H9 (cell line): ENCODE measurements around the gene ULK4. TPM values are rescaled to one million over a fixed set of nuclear protein-coding genes. Genes with fewer than 3 reads are reported as not detected.

Experiments
- DNase-seq: peaks from one replicate; pipeline ENCODE4 v3.0.0-alpha.2; 2017
- H2AFZ ChIP-seq: one replicate; pipeline ENCODE4 v1.6.1; 2013; ENCODE audit warnings: mild to moderate bottlenecking, low read length, control low read depth, moderate library complexity
- H2AK5ac ChIP-seq: 2 replicates; pipeline ENCODE4 v1.6.1; 2013; ENCODE audit warnings: low read length, control low read depth, mixed read lengths; ENCODE audit not compliant: insufficient read length
- H2BK120ac ChIP-seq: one replicate; pipeline ENCODE4 v1.6.1; 2013; ENCODE audit warnings: low read depth, mild to moderate bottlenecking, low read length, control low read depth, inconsistent platforms; ENCODE audit not compliant: poor library complexity, severe bottlenecking
- H2BK12ac ChIP-seq: 2 replicates; pipeline ENCODE4 v1.6.1; 2013; ENCODE audit warnings: low read length, control low read depth, mixed read lengths, low read depth; ENCODE audit not compliant: insufficient read length
- H2BK15ac ChIP-seq: 2 replicates; pipeline ENCODE4 v1.6.1; 2013; ENCODE audit warnings: low read depth, low read length, control low read depth
- H2BK20ac ChIP-seq: one replicate; pipeline ENCODE4 v1.6.1; 2013; ENCODE audit warnings: low read depth, mild to moderate bottlenecking, low read length, control low read depth, inconsistent platforms; ENCODE audit not compliant: poor library complexity, severe bottlenecking
- H2BK5ac ChIP-seq: 2 replicates; pipeline ENCODE4 v1.6.1; 2013; ENCODE audit warnings: low read length, control low read depth, mixed read lengths; ENCODE audit not compliant: insufficient read length
- H3K14ac ChIP-seq: 2 replicates; pipeline ENCODE4 v1.6.1; 2013; ENCODE audit warnings: low read length, control low read depth; ENCODE audit not compliant: insufficient read depth
- H3K18ac ChIP-seq: 2 replicates; pipeline ENCODE4 v1.6.1; 2013; ENCODE audit warnings: low read depth, mild to moderate bottlenecking, mixed read lengths, low read length, control low read depth; ENCODE audit not compliant: insufficient read length
- H3K23ac ChIP-seq: 2 replicates; pipeline ENCODE4 v1.6.1; 2013; ENCODE audit warnings: low read length, control low read depth, mixed read lengths, low read depth; ENCODE audit not compliant: insufficient read length
- H3K23me2 ChIP-seq: 2 replicates; pipeline ENCODE4 v1.6.1; 2013; ENCODE audit warnings: low read depth, mild to moderate bottlenecking, mixed read lengths, low read length, control low read depth; ENCODE audit not compliant: insufficient read length, poor library complexity, severe bottlenecking
- H3K27ac ChIP-seq: 2 replicates; pipeline ENCODE4 v1.5.1; 2013; ENCODE audit warnings: low read length, control low read depth, mixed read lengths, low read depth; ENCODE audit not compliant: insufficient read length
- H3K27me3 ChIP-seq: 2 replicates; pipeline ENCODE4 v1.6.1; 2013; ENCODE audit warnings: low read length, control low read depth, inconsistent platforms; ENCODE audit not compliant: insufficient read depth
- H3K4ac ChIP-seq: 2 replicates; pipeline ENCODE4 v1.6.1; 2013; ENCODE audit warnings: low read depth, mild to moderate bottlenecking, control low read depth, inconsistent platforms, low read length, moderate library complexity
- H3K4me1 ChIP-seq: 2 replicates; pipeline ENCODE4 v1.6.1; 2013; ENCODE audit warnings: low read length, control low read depth, inconsistent platforms; ENCODE audit not compliant: insufficient read depth
- H3K4me2 ChIP-seq: 2 replicates; pipeline ENCODE4 v1.6.1; 2013; ENCODE audit warnings: low read length, control low read depth, mixed read lengths; ENCODE audit not compliant: insufficient read length, insufficient read depth
- H3K56ac ChIP-seq: 2 replicates; pipeline ENCODE4 v1.6.1; 2013; ENCODE audit warnings: low read depth, mild to moderate bottlenecking, mixed read lengths, low read length, control low read depth; ENCODE audit not compliant: insufficient read length
- H3K79me1 ChIP-seq: 2 replicates; pipeline ENCODE4 v1.6.1; 2013; ENCODE audit warnings: low read depth, mild to moderate bottlenecking, moderate library complexity, low read length, control low read depth, inconsistent platforms; ENCODE audit not compliant: insufficient read depth, poor library complexity, severe bottlenecking
- H3K79me2 ChIP-seq: 2 replicates; pipeline ENCODE4 v1.6.1; 2013; ENCODE audit warnings: low read length, control low read depth, inconsistent platforms; ENCODE audit not compliant: insufficient read depth
- H3K9ac ChIP-seq: 2 replicates; pipeline ENCODE4 v1.6.1; 2013; ENCODE audit warnings: low read length, control low read depth, mixed read lengths; ENCODE audit not compliant: insufficient read length; ENCODE audit errors: extremely low read depth
- H3K9me3 ChIP-seq: one replicate; pipeline ENCODE4 v1.6.1; 2013; ENCODE audit warnings: low read depth, low read length, inconsistent platforms; ENCODE audit not compliant: control insufficient read depth
- H3T11ph ChIP-seq: one replicate; pipeline ENCODE4 v1.6.1; 2013; ENCODE audit warnings: mild to moderate bottlenecking, low read length, control low read depth, inconsistent platforms
- H4K20me1 ChIP-seq: one replicate; pipeline ENCODE4 v1.6.1; 2013; ENCODE audit not compliant: control insufficient read depth, insufficient read length, insufficient read depth
- H4K5ac ChIP-seq: 2 replicates; pipeline ENCODE4 v1.6.1; 2013; ENCODE audit warnings: low read depth, mild to moderate bottlenecking, mixed read lengths, low read length, control low read depth; ENCODE audit not compliant: insufficient read length
- H4K8ac ChIP-seq: replicated peaks from 2 replicates; pipeline ENCODE4 v1.6.1; 2013; ENCODE audit warnings: low read length, control low read depth, mixed read lengths, low read depth; ENCODE audit not compliant: insufficient read length
- H4K91ac ChIP-seq: 2 replicates; pipeline ENCODE4 v1.6.1; 2013; ENCODE audit warnings: low read depth, mild to moderate bottlenecking, moderate library complexity, mixed read lengths, low read length, control low read depth; ENCODE audit not compliant: insufficient read length
- H3K27ac Mint-ChIP-seq, 3 experiments: 2 replicates in 2 of 3; 3 replicates in 1 of 3; pipeline ENCODE4 v1.8.0; 2020 to 2021; ENCODE audit warnings: mixed read lengths in 3 of 3, mild to moderate bottlenecking in 1 of 3, moderate library complexity in 1 of 3
- H3K27me3 Mint-ChIP-seq: 2 replicates; pipeline ENCODE4 v1.8.0; 2021; ENCODE audit warnings: low read depth, mild to moderate bottlenecking, moderate library complexity, mixed read lengths
- H3K36me3 Mint-ChIP-seq, 3 experiments: 2 replicates in 2 of 3; 3 replicates in 1 of 3; pipeline ENCODE4 v1.8.0; 2020 to 2021; ENCODE audit warnings: low read depth in 3 of 3, mixed read lengths in 3 of 3; ENCODE audit not compliant: insufficient read depth in 1 of 3
- H3K4me1 Mint-ChIP-seq, 2 experiments: 2 replicates each; pipeline ENCODE4 v1.8.0; 2020; ENCODE audit warnings: mixed read lengths in 2 of 2
- H3K4me3 Mint-ChIP-seq, 2 experiments: 2 replicates in 1 of 2; 3 replicates in 1 of 2; pipeline ENCODE4 v1.8.0; 2020 to 2021; ENCODE audit warnings: mild to moderate bottlenecking in 2 of 2, mixed read lengths in 2 of 2, moderate library complexity in 1 of 2
- H3K9me3 Mint-ChIP-seq, 2 experiments: 2 replicates in 1 of 2; 3 replicates in 1 of 2; pipeline ENCODE4 v1.8.0; 2020; ENCODE audit warnings: mild to moderate bottlenecking in 2 of 2, mixed read lengths in 2 of 2, moderate library complexity in 1 of 2
- WGBS: extraction: QIAGEN DNeasy Blood & Tissue Kit; methylation state at CpG from one replicate; pipeline ENCODE4 v1.1.7; 2013; ENCODE audit warnings: missing lambda C conversion rate, low lambda C conversion rate, mixed read lengths; ENCODE audit not compliant: insufficient read length; ENCODE audit errors: extremely low coverage; 5-methylcytosine and 5-hydroxymethylcytosine counted together
- total RNA-seq: library from RNA; stranded (reverse); gene quantifications from 2 replicates; pipeline ENCODE4 v1.2.1, GENCODE V29; 2021
- TF ChIP-seq, protein P1 (sequence below): fragments of 200-600 bp; sonication (generic); conservative IDR thresholded peaks from 3 replicates; pipeline ENCODE4 v1.8.0; 2021; ENCODE audit warnings: antibody characterized with exemption, mild to moderate bottlenecking

ULK4 gene
- total RNA-seq, 1 experiment from 2014 or later = 12.9 TPM

DNA sequence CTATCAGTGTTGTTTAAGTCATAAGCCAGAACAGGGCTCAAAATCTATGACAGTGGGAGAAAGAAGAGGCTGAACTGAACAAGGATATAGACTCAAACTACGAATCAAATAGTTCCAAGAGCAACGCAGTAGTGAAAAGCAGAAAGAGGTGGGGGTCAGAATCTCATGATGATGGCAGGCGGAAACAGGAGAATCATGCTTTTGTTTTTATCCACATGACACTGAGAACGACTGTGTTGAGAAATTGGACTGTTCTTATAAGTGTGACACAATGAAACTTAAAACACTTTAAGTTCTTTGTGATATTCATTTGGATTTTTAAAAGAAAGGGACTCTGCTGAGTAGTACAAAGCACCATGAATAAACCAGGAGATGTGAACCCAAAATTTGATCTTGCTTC lies 309.4 kb downstream of the ULK4 start:
- Histone ChIP-seq H3K4me1 (no peaks in the 10 kb centered on the region; the same call in 1 of the 2 replicates), H3T11ph (no peak overlapping the region), H4K5ac (no peak overlapping the region), H3K9me3 (peaks cover 10% of the 10 kb centered on the region), H2AFZ (no peak overlapping the region), H3K9ac (no peak overlapping the region), H3K79me2 (no peaks in the 10 kb centered on the region; the same call in 1 of the 2 replicates), H3K4me2 (no peak overlapping the region), H3K27ac (no peak overlapping the region), H3K27me3 (no peaks in the 10 kb centered on the region), H3K18ac (no peak overlapping the region), H4K8ac (no peak overlapping the region), H2BK12ac (no peak overlapping the region), H2AK5ac (no peak overlapping the region), H3K79me1 (no peaks in the 10 kb centered on the region), H3K14ac (no peak overlapping the region), H2BK20ac (no peak overlapping the region), H3K23me2 (no peaks in the 10 kb centered on the region), H2BK15ac (no peak overlapping the region), H3K56ac (no peak overlapping the region), H4K91ac (no peak overlapping the region), H2BK120ac (no peak overlapping the region), H2BK5ac (no peak overlapping the region), H4K20me1 (no peaks in the 10 kb centered on the region), H3K4ac (no peak overlapping the region), H3K23ac (no peak overlapping the region)
- H3K27ac Mint-ChIP-seq = no peak overlapping the region
- peaks cover 23% of the 10 kb centered on the region in 2 experiments for H3K4me1 Mint-ChIP-seq
- H3K9me3 Mint-ChIP-seq = peaks cover 27 to 28% of the 10 kb centered on the region in 2 experiments
- DNase-seq = no peak
- H3K36me3 Mint-ChIP-seq = peaks cover 12 to 30% (median 19%) of the 10 kb centered on the region in 3 experiments
- H3K4me3 Mint-ChIP-seq = no peak overlapping the region
- TF ChIP-seq, protein P1, sequence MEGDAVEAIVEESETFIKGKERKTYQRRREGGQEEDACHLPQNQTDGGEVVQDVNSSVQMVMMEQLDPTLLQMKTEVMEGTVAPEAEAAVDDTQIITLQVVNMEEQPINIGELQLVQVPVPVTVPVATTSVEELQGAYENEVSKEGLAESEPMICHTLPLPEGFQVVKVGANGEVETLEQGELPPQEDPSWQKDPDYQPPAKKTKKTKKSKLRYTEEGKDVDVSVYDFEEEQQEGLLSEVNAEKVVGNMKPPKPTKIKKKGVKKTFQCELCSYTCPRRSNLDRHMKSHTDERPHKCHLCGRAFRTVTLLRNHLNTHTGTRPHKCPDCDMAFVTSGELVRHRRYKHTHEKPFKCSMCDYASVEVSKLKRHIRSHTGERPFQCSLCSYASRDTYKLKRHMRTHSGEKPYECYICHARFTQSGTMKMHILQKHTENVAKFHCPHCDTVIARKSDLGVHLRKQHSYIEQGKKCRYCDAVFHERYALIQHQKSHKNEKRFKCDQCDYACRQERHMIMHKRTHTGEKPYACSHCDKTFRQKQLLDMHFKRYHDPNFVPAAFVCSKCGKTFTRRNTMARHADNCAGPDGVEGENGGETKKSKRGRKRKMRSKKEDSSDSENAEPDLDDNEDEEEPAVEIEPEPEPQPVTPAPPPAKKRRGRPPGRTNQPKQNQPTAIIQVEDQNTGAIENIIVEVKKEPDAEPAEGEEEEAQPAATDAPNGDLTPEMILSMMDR = no peak
- peaks cover 1% of the 10 kb centered on the region; the same call in 1 of the 2 replicates for H3K27me3 Mint-ChIP-seq
- WGBS = no CpG with 5 or more reads among the region's 4 CpGs
